SHP77 treated with DMSO at 0.1 percent for 48 hours (cell line): ENCODE measurements around the gene SEC16A.

ENCODE experiments used
- DNase-seq: peaks from one replicate; lab custom pipeline; 2025; lab: John Stamatoyannopoulos, UW

The SEC16A gene

GRCh38 chr9:136399176-136400037 lies 83.4 kb downstream of the SEC16A start:
- DNase-seq, result no peak

GRCh38 chr9:136398286-136398685 lies 84.6 kb downstream of the SEC16A start:
- no peak for DNase-seq

- DNase-seq, result no peak
Measured at GRCh38 chr9:136397643-136398042, 85.2 kb downstream of the SEC16A start.

- no peak for DNase-seq
Measured at GRCh38 chr9:136396219-136396515, 86.7 kb downstream of the SEC16A start.

GRCh38 chr9:136395345-136396218 lies 87.3 kb downstream of the SEC16A start:
- no peak for DNase-seq

GRCh38 chr9:136395020-136395340 lies 87.9 kb downstream of the SEC16A start:
- no peak for DNase-seq

GRCh38 chr9:136394312-136395019 lies 88.4 kb downstream of the SEC16A start:
- DNase-seq, result no peak

- DNase-seq, result no peak
Measured at GRCh38 chr9:136393531-136393930, 89.3 kb downstream of the SEC16A start.

- DNase-seq, result no peak
Measured at GRCh38 chr9:136392538-136393449, 90.0 kb downstream of the SEC16A start.

- DNase-seq, result no peak
Measured at GRCh38 chr9:136391737-136392537, 90.9 kb downstream of the SEC16A start.
